NK-92 (cell line): Measurements from ENCODE around the gene GUCA1C.

Experiments
- DNase-seq: peaks from one replicate; lab custom pipeline; 2025; ENCODE audit not compliant: unreplicated experiment; lab: John Stamatoyannopoulos, UW

GUCA1C gene, protein sequence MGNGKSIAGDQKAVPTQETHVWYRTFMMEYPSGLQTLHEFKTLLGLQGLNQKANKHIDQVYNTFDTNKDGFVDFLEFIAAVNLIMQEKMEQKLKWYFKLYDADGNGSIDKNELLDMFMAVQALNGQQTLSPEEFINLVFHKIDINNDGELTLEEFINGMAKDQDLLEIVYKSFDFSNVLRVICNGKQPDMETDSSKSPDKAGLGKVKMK

GRCh38 chr3:108953700-108954099, at the start of gene GUCA1C:
Gene GUCA1C (minus strand): TSS chr3:108953879. CDS start chr3:108953762, 117 bp downstream.
- no peak for DNase-seq

GRCh38 chr3:108998436-108998835, 44.8 kb upstream of the GUCA1C start:
- DNase-seq: no peak

GRCh38 chr3:108985844-108986243, 32.2 kb upstream of the GUCA1C start:
- no peak for DNase-seq

- DNase-seq: no peak
These were observed 29.4 kb upstream of the GUCA1C start for GRCh38 chr3:108983051-108983450.

DNA sequence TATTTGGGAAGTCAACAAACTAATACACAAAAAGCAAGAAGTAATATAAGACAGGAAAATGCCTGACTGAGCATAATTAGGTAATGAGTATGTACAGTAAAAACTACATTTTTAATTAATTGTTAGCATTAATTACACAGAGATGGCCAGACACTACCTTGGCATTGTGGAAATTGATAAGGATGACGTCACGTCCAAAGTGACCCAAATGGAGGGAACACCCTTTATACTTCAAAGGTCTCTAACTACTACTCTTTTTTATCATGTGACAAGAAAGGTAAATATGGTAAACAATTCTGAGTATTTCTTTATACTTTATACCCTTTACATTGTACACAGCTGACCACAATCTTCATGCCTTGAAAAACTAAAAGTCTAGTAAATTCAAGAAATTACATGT, 22.4 kb upstream of the GUCA1C start:
- no peak for DNase-seq

DNA sequence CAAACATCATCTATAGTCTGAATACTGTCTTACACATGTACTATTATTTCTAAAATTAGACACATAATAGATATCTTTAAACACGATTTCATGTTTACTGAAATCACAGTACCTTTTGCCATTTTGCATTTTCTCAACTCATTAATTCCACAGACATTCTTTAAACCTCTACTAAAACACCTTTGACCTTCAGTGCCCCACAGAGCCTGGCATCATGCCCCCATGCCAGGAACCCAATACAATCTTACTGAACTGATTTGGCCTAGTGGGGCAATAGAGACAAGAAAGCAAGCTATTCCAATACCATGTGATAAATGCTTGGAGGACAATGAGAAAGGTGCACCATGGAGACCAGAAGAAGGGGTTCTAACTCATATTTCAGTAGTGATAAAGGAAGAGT, 19.3 kb upstream of the GUCA1C start:
- DNase-seq: no peak

- DNase-seq: no peak
These were observed 18.8 kb upstream of the GUCA1C start for GRCh38 chr3:108972482-108972881.

DNA sequence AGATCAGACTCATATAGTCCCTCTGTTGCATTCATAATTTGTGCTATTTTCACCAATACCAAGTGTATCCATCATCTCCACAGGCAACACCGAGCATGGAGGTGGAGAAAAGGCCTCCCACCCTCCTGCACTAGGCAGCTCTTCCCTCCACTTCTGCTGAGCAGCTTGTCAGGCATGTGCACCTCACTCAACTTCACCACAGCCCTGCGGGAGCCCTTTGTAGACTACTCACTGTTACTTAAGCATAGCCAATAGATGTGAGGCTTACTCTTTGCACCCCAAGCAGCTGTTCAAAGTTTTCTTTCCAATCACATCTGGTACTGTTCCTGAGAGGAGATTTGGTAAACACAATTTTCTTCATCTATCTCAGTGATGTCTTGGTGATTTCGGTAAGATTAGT, 16.9 kb upstream of the GUCA1C start:
- no peak for DNase-seq

- DNase-seq: no peak
These were observed 13.1 kb upstream of the GUCA1C start for GRCh38 chr3:108966773-108967172.

DNA sequence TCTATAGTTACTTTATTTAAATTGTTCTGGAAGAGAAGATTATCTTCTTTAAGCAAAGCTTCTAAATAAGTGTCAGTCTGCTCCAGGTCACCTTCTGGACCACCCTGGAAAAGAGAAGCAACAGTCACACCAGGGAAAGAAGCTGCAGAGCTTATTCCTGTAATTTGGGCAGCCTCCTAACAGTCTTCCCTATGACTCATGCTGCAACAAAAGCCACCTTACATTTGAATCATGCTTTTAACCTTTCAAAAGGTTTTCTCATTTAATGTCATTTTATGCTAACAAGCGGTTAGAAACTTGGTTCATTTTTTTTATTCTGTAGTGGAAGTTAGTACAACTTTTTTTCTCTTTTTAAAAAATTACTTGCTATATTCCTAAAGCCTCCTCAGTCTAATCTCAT, 5.3 kb upstream of the GUCA1C start:
- no peak for DNase-seq

DNA sequence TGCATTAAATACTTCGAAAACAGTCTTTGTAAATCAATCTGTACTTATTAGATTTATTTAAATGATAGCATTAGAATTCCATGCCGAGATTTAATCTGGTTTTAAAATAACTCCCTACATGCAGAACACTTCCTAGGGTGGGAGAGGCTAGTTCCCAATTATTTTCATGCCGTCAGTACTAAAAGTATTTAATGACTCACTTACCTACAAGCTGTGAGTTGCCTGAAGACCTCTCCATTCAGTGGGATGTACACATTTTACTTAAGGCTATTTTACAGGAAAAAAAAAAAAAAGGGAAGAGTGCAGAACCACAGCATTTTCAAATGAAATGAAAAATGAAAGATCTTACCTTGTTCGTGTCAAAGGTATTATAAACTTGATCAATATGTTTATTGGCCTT, 469 bp downstream of the GUCA1C start:
- no peak for DNase-seq

GRCh38 chr3:108951820-108952501, 1.7 kb downstream of the GUCA1C start:
- no peak for DNase-seq

- DNase-seq: no peak
These were observed 5.8 kb downstream of the GUCA1C start for GRCh38 chr3:108947855-108948254.

DNA sequence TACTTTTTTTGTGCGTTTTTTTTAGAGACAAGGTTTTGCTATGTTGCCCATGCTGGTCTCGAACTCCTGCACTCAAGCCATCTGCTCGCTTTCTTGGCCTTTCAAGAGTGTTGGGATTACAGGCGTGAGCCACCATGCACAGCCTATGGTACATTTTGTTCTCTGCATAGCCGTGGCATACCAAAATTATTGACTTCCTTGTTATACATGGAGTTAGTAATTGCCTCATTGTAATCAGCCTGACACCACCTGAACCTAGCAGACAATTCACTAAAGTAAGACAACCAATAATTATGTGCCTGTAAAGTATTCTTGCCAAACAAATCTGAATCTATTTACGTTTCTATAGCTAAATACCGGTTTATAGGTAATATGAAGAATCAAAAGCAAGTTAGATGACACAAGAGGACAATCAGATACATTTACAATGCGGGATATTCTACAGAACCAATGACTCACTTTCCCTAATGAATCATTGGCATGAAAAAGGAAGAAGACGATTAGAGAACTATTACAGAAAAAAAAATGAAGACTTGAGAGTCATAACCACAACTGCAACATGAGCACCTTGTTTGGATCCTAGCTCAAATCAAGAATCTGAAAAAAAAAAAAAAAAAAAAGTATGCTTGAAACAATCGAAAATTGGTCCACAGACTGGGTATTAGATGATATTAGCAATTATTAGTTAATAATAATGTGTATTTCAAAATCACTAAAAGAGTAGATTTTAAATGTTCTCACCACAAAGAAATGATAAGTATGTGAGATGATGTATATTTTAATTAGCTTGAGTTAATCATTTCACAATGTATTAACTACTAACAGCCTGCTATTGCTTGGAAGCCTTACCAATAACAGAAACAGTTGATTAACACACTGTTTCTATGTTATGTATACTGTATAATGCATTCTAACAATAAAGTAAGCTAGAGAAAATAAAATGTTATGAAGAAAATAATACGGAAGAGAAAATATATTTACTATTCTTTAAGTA, 7.1 kb downstream of the GUCA1C start:
- DNase-seq: no peak

- no peak for DNase-seq
These were observed 13.0 kb downstream of the GUCA1C start for GRCh38 chr3:108940568-108941263.

- no peak for DNase-seq
These were observed 13.5 kb downstream of the GUCA1C start for GRCh38 chr3:108940166-108940565.

DNA sequence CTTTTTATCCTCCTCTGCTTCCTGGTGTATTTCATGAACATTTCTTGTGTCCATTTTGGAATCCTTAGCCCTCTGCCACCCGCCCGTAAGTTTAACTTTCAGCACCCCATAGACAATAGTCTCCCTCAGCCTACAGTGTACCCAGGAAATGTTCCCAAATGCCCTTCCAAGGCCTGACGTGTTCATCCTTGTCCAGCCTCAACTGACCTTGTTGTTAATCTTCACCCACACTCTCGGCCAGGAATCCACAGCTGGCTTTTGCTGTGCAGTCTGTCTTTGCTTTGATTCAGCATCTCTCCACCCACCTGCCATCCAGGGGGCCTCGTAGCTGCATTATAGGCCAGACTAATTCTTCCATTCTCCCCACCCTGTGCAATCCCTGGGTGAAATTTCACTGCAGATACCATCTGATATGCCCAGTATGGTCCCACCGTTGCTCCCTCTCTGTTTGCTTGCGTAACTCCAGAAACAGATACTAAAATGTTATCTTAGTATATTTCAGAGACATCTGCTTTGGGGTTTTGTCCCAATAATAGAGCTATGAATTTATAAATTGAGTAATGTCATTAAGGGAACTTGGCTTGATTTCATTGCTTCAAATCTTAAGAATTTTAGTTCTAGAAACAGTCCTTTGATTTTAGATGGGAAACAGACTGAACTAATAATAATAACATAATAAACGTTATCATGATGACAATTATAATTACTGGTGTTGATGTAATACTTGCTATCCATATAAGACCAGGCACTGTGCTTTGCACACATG, 16.6 kb downstream of the GUCA1C start:
- no peak for DNase-seq

DNA sequence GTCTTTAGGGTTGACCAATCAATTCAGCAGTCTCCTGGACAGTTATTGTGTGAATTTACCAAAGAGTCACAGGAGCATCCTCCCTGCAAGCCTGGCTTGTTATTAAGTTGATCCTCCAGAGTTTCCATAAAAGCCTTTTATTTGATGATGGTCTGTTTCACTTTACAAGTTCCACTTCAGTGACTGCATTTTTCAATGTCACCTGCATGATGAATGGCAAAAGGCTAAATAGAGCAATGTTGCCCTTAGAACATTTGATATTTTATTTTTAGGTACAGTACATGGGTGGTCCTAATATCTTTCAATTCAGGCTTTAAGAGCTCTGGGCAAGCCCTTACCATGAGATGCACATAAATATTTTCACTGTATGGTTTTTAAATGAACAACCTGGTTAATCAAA, 22.6 kb downstream of the GUCA1C start:
- DNase-seq: no peak

GRCh38 chr3:108918866-108919265, 34.8 kb downstream of the GUCA1C start:
- DNase-seq: no peak
